Right hindlimb (tissue), 1 donor: ENCODE results near the gene SCGN.

Experiments used
- DNase-seq: peaks from one replicate; pipeline ENCODE4 v3.0.0-alpha.2; 2018

Gene SCGN

GRCh38 chr6:25641377-25641776 lies 10.6 kb upstream of the SCGN start:
- DNase-seq: no peak

DNA sequence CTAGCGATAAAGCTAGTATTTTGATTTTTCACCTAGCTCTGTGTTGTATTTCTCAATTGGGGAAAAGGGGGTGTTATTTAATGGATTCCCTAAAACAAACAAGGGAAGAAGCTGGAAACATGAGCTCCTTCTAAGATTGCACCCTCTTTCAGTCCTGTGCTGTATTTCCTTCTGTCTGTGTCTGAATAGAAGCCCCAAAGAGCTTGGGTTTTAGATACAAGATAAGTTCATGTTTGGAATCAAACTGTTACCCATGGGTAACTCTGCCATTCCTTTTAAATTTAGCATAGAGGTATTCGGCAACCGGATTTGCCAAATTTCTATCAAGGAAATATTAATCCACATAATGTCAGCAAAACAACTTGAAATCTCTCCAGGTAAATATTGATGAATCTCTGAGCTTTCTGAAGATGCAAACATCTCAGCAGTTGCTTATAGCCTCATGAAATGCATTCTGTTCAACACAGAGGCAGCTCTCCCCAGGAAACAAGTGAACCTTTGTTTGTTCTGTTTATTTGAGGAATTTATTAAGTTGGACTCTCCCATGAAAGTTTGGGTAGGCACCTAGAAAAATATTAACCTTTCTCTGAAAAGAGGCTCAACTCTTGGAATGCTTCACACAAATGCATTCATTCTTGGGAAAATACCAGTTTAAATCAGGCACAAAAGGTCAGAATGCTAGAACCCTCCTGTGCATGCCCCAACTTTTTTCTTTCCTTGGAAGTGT lies 9.9 kb upstream of the SCGN start:
- no peak for DNase-seq

DNA sequence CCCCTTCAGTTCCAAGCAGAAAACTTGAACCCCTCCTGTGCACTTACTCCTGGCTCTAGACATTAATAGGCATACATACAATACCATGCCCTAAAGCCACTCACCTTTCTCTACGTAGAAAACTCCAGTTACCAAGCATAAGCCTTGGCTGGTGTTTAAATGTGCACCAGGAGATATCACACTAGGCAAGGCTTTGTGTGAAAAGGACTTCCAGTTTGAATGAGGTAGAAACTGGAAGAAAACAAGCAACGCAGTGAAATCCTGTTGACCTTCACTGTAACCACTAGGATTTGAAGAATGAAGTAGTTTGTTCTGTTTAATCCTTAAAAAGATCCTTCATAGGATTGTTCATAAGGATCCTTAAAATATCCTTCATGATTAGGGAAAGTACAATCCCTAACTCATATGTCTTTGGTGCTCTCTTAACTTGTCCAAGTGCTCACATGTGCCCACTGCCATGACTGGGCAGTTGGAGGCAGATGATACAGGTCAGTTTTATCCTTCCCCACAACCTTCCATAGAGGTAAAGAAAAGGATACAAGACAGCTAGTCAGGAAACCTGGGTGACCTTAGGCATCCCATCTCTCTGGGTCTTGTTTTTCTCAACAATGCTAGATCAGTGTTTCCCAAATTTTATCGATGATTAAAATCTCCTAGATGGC lies 9.2 kb upstream of the SCGN start:
- no peak for DNase-seq

GRCh38 chr6:25645916-25646315 lies 6.1 kb upstream of the SCGN start:
- DNase-seq: no peak

GRCh38 chr6:25649611-25650010 lies 2.4 kb upstream of the SCGN start:
- no peak for DNase-seq

GRCh38 chr6:25655723-25656122 lies 3.7 kb downstream of the SCGN start:
- no peak for DNase-seq

GRCh38 chr6:25659633-25660368 lies 7.8 kb downstream of the SCGN start:
- no peak for DNase-seq

GRCh38 chr6:25660512-25660911 lies 8.5 kb downstream of the SCGN start:
- no peak for DNase-seq

DNA sequence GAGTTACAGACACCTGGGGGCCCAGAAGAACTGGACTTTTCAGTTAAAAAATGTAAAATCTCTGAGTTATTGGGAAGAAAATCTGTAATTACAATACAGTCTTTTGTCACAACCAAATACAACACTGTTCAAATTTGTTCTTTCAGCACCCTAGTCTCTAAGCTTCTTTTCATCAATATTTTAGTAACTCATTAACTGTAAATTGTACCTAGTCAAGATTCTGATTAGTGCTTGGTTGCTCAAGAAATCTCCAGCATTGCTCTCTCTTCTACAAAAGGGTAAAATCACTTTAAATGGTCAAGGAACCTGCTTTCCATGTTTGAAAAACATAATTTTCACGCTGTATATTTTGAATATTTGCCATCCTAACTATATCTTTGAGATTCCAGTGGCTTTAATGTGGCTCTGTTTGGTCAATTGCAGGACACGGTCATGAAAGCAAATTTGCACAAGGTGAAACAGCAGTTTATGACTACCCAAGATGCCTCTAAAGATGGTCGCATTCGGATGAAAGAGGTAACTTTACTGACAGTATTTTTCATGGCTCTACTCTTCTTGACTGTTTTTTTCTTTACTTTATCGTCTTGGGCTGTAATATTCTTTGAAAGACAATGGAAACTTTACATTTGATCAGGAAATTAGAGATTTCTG lies 9.2 kb downstream of the SCGN start:
- DNase-seq: no peak

DNA sequence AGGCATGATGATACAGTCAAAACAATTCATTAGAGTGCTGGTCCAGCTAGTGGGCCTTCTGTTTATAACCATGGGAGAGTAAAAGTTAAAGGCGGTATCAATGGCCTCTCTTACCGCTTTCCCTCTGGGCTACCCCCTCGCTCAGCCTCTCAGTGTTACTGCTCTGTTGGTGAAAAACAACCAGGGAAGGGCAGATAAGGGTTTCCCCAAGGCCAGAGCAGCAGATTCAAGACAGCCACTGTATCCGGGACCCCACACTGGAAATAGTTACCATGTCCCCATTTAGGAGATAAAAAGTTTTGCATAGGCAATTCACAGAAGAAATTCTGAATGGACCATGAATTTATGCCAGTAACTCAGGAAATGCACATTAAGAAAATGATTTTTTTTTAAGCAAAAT lies 13.4 kb downstream of the SCGN start:
- no peak for DNase-seq

DNA sequence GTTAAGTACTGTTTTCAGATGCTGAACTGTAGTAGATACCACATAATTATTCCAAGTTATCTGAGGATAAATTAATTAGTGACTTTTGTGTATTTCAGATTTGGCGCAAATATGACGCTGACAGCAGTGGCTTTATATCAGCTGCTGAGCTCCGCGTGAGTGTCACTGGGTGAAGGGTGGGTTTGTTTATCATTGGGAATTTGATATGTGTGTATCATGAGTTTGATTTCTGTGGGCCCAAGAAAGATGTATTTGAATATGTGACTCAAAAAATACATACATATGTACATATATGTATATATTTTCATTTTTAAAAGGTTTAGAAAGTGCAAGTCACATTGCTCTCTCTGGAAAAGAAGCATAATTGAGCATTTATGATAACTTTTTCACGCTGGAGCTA lies 17.4 kb downstream of the SCGN start:
- no peak for DNase-seq

DNA sequence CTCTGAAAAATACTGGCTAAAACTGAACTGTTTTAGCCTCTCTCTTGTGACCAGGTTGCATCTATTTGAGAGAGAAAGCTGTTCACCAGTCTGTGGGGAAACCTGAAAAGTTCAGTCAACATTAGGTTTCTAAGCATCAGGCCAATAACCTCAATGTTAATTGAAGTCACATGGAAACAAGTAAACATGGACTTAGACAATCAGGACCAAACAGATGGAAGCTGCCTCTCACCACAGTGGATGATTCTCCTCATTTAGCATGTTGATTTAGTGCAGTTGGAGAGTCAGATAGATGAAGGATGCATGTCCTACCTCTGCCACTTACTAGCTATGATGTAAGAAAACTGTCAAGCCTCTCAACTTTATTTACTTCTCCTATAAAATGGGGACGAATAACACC lies 18.2 kb downstream of the SCGN start:
- no peak for DNase-seq

GRCh38 chr6:25670793-25671513 lies 18.9 kb downstream of the SCGN start:
- no peak for DNase-seq

- no peak for DNase-seq
Observed at GRCh38 chr6:25671652-25672051, 19.6 kb downstream of the SCGN start.

DNA sequence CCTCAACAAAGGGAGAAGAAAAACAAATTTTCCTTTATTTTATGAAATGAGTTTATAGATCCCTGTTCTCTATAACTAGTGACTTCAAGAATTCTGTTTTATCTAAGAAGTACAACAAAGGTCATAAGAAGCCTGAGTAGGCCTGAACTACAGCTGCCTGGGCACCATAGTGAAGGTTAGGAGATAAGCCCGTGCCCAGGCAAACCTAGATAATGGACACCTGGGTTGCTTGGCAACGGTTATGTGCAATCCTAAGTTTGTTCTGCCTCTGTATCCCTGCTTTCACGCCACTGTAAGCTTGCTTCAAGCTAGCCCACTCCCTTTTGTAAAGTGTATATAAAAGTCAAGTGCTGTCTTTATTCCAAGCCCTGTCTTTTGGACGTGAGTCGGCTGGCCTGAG lies 23.2 kb downstream of the SCGN start:
- DNase-seq: no peak

GRCh38 chr6:25676775-25677174 lies 24.8 kb downstream of the SCGN start:
- DNase-seq: no peak

DNA sequence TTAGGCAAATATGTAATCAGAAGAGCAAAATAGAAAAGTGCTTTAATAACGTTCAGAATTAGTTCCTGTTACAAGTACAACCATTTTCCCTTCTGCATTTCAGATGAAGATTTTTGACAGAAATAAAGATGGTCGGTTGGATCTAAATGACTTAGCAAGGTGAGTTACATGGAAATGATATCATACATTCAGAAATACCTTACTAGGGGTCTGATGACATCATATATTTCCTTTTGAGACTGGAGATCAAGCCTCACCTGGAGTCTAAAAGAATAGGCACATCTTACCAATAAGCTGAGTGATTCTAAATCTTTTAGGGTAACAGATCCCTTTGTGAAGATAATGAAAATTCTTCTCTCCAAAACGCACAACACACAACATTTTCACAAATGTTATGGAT lies 29.8 kb downstream of the SCGN start:
- no peak for DNase-seq

GRCh38 chr6:25682324-25682723 lies 30.3 kb downstream of the SCGN start:
- DNase-seq: no peak

- no peak for DNase-seq
Observed at GRCh38 chr6:25684565-25684964, 32.5 kb downstream of the SCGN start.

- DNase-seq: no peak
Observed at GRCh38 chr6:25685251-25685650, 33.2 kb downstream of the SCGN start.

DNA sequence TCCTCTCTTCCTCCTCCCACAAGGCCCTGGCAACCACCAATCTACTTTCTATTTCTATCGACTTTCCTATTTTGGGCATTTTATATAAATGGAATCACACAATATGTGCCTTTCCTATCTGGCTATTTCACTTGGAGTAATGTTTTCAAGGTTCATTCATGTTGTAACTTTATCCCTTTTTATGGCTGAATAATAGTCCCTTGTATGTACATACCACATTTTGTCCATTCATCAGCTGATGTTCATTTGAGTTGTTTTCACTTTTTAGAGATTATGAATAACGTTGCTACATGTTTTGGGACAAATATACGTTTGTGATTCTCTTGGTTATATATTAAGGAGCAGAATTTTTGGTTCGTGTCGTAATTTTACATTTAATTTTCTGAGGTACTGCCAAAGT lies 33.9 kb downstream of the SCGN start:
- DNase-seq: no peak

DNA sequence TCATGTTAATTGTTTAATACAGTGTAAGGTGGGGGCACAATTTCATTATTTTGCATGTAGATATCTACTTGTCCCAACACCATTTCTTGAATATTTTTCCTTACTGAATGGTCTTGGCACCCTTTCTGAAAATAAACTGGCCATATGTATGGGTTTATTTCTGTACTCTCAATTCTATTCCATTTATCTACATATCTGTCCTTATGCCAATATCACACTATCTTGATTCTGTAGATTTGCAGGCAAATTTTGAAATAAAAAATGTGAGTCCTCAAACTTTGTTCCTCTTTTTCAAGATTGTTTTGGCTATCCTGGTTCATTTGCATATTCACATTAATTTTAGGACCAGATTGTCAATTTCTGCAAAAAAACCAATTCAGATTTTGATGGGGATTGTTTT lies 34.8 kb downstream of the SCGN start:
- no peak for DNase-seq

- DNase-seq: no peak
Observed at GRCh38 chr6:25689966-25690365, 38.0 kb downstream of the SCGN start.
